ENCODE data around the gene TTLL4.

GRCh38 chr2:218721488-218721887 is 10.9 kb downstream of the TTLL4 start:
- TF ChIP-seq POLR2A (IDR thresholded peaks at IDR 0.05) (no peak), CTCF (IDR thresholded peaks at IDR 0.05 in 4 of 5, conservative IDR thresholded peaks at IDR 0.05 in 1 of 5) (no peak)

Data from gastrocnemius medialis (tissue), 4 donors.